ENCODE measurements around the gene IGHMBP2.

IGHMBP2 gene

DNA sequence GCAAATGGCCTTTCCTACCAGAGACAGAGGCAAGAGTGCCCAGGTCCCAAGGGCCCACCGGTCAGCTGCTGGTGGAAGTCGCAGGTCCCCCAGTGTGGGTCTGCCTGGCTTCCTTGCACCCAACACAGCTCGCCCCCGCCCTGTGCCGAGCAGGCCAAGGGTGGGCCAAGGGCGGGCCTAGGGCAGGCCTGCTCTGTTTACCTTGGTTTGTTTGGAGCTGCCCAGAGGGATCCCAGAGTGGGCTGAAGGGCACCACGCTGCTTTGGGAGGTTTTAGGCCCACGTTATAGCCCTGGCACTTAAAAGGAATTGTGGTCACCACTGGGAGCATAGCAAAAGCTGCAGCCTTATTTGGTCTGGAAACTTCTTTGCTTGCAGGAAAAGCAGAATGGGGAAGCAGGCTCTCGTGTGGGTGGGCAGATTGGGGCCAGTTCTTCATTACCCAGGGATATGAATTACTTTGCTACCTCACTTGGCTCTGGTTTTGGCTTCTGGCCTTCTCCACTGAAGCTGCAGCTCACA, 39.1 kb downstream of the IGHMBP2 start:
- DNase-seq (ENCODE audit: low spot score) = no peak
- in situ Hi-C loops (cut with MboI; ENCODE audit: low pct_unique_long_range_greater_than_20kb, low sequenced_read_pairs, unreplicated experiment) = no loop called here
- TF ChIP-seq, protein P1, sequence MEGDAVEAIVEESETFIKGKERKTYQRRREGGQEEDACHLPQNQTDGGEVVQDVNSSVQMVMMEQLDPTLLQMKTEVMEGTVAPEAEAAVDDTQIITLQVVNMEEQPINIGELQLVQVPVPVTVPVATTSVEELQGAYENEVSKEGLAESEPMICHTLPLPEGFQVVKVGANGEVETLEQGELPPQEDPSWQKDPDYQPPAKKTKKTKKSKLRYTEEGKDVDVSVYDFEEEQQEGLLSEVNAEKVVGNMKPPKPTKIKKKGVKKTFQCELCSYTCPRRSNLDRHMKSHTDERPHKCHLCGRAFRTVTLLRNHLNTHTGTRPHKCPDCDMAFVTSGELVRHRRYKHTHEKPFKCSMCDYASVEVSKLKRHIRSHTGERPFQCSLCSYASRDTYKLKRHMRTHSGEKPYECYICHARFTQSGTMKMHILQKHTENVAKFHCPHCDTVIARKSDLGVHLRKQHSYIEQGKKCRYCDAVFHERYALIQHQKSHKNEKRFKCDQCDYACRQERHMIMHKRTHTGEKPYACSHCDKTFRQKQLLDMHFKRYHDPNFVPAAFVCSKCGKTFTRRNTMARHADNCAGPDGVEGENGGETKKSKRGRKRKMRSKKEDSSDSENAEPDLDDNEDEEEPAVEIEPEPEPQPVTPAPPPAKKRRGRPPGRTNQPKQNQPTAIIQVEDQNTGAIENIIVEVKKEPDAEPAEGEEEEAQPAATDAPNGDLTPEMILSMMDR (IDR thresholded peaks at IDR 0.05; ENCODE audit: extremely low read depth, insufficient read depth, missing control alignments) = no peak

DNA sequence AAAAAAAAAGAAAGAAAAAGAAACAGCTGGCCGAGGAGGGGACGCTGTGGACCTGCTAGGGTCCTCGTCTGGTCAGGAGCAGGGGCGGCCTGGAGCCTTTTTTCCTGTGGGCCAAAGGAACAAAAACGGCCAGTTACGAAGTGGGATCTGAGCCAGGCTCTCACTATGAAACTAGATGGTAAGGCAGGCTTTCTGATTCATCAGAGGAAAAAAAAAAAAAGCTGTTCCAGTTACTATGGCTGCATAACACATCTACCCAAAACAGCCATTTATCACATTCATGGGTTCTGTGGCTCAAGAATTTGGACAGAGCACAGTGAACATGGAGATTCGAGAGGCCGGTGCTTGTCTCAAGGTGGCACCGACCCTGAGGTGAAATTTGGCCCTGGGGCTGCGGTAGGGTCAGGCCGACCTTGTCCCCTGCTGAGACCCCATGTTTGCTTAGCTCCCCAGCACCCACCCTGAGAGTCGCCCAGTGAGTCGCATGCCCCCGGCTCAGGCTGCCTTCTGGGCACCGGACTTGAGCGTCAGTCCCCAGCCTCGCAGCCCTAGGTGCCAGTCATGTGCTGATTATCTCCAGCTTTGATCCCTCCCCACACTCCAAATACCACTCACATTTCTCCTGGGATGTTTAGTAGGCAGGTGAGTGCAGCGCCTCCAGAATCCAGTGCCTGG, 42.9 kb downstream of the IGHMBP2 start:
- in situ Hi-C loops (cut with MboI; ENCODE audit: low pct_unique_long_range_greater_than_20kb, low sequenced_read_pairs, unreplicated experiment) = no loop called here
- DNase-seq (ENCODE audit: low spot score) = no peak

DNA sequence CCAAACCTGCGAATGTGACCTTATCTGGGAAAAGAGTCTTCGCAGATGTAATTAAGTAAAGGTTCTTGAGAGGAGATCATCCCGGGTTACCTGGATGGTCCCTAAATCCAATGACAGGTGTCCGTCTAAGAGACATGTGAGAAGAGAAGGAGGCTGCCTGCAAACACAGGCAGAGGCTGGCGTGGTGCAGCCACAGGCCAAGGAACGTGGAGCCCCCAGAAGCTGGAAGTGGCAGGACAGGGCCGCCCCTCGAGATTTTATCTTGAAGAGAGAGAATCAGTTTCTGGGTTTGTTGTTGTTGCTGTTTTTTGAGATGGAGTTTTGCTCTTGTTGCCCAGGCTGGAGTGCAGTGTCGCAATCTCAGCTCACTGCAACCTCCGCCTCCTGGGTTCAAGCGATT, 43.5 kb downstream of the IGHMBP2 start:
- in situ Hi-C loops (cut with MboI; ENCODE audit: low pct_unique_long_range_greater_than_20kb, low sequenced_read_pairs, unreplicated experiment) = no loop called here
- TF ChIP-seq, protein P1 (IDR thresholded peaks at IDR 0.05; ENCODE audit: extremely low read depth, insufficient read depth, missing control alignments) = no peak
- no peak for DNase-seq (ENCODE audit: low spot score)

More for the DNA sequence above, 42.9 kb downstream of the IGHMBP2 start:
- TF ChIP-seq, protein P1 (IDR thresholded peaks at IDR 0.05; ENCODE audit: extremely low read depth, insufficient read depth, missing control alignments) = no peak

DNA sequence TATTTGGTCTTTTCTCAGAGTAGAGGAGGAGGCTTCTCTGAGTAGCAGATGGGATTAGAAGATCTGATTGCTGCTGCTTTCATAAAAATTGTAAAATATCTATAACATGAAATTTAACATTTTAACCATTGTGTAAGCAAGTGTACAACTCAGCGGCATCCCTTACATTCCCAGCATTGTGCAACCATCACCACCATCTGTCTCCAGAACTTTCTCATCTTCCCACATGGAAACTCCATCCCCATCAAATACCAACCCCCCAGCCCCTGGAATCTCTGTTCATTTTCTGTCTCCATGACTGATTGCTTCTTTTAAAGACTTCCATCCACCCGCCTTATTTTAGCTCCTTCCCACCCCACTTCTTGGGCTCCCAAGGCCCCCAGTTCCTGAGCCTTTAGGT, 44.8 kb downstream of the IGHMBP2 start:
- in situ Hi-C loops (cut with MboI; ENCODE audit: low pct_unique_long_range_greater_than_20kb, low sequenced_read_pairs, unreplicated experiment) = no loop called here
- TF ChIP-seq, protein P1 (IDR thresholded peaks at IDR 0.05; ENCODE audit: extremely low read depth, insufficient read depth, missing control alignments) = no peak
- DNase-seq (ENCODE audit: low spot score) = no peak

DNA sequence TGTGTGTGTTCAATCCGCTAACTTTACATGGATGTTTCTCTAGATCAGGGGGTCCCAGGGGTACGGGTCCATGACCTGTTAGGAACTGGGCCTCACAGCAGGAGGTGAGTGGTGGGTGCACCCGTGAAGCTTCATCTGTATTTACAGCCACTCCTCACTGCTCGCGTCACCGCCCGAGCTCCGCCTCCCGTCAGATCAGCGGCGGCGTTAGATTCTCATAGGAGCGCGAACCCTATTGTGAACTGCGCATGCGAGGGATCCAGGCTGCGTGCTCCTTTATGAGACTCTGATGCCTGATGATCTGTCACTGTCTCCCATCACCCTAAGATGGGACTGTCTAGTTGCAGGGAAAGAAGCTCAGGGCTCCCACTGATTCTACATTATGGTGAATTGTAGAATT, 45.2 kb downstream of the IGHMBP2 start:
- TF ChIP-seq, protein P1 (IDR thresholded peaks at IDR 0.05; ENCODE audit: extremely low read depth, insufficient read depth, missing control alignments) = no peak
- DNase-seq (ENCODE audit: low spot score) = no peak
- in situ Hi-C loops (cut with MboI; ENCODE audit: low pct_unique_long_range_greater_than_20kb, low sequenced_read_pairs, unreplicated experiment) = no loop called here

DNA sequence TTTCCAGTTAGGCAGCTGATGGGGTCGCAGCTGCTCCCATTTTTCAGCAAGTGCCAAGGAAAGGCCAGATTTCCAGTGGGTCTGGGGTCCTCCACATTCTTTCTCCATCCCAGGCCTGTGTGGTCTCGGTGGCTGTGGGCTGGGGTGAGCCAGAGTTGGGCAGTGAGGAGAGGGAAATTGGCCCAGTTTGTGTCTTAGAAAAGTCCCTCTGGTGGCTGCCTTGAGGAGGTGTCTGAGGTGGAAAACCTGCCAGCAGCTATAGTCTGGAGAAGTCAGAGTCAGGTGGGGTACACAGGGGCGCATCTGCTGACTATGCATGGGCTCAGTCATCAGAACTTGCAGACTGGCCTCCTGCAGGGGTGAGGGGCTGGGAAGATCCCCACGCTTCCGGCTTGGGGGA, 46.6 kb downstream of the IGHMBP2 start:
- DNase-seq (ENCODE audit: low spot score) = no peak
- TF ChIP-seq, protein P1 (IDR thresholded peaks at IDR 0.05; ENCODE audit: extremely low read depth, insufficient read depth, missing control alignments) = peak; percentile 16
- in situ Hi-C loops (cut with MboI; ENCODE audit: low pct_unique_long_range_greater_than_20kb, low sequenced_read_pairs, unreplicated experiment) = no loop called here
